NCI-H2227 treated with DMSO at 0.1 percent for 48 hours (cell line): ENCODE measurements around the gene RASSF4.
"Not testable (repeated sequence)": the region's sequence is repeated elsewhere in the genome, so short reads cannot be mapped to it uniquely, and the experiment has no call there.

Experiments
- DNase-seq: peaks from one replicate; lab custom pipeline; 2025; lab: John Stamatoyannopoulos, UW

Gene RASSF4

GRCh38 chr10:45004661-45005060 lies 45.1 kb downstream of the RASSF4 start:
- no peak for DNase-seq

- DNase-seq = no peak
These were observed 45.7 kb downstream of the RASSF4 start for GRCh38 chr10:45005284-45005683.

- DNase-seq = no peak
These were observed 46.9 kb downstream of the RASSF4 start for GRCh38 chr10:45006276-45007030.

GRCh38 chr10:45008524-45009161 lies 49.0 kb downstream of the RASSF4 start:
- DNase-seq = peak; percentile 66

- not testable (repeated sequence) for DNase-seq
These were observed 55.0 kb downstream of the RASSF4 start for GRCh38 chr10:45014557-45014956.

GRCh38 chr10:45015590-45015989 lies 56.0 kb downstream of the RASSF4 start:
- no peak for DNase-seq

- DNase-seq = no peak
These were observed 63.8 kb downstream of the RASSF4 start for GRCh38 chr10:45023426-45023825.

GRCh38 chr10:45034301-45034700 lies 74.7 kb downstream of the RASSF4 start:
- no peak for DNase-seq

- no peak for DNase-seq
These were observed 76.1 kb downstream of the RASSF4 start for GRCh38 chr10:45035673-45036072.

- DNase-seq = no peak
These were observed 81.4 kb downstream of the RASSF4 start for GRCh38 chr10:45040921-45041542.

GRCh38 chr10:45044290-45044689 lies 84.7 kb downstream of the RASSF4 start:
- DNase-seq = no peak
